Effector memory CD4-positive, alpha-beta T cell (primary cell): ENCODE data around the gene NAALADL2.
"Not testable (repeated sequence)": the region's sequence is repeated elsewhere in the genome, so short reads cannot be mapped to it uniquely, and the experiment has no call there.

Experiments
- DNase-seq, 3 donors: peaks; one replicate each; pipeline ENCODE4 v3.0.0-alpha.2; 2020
- H3K27ac ChIP-seq: 2 replicates; pipeline ENCODE4 v1.7.0; 2013; ENCODE audit warnings: mild to moderate bottlenecking, low read length, moderate library complexity; ENCODE audit not compliant: insufficient read depth, poor library complexity, severe bottlenecking
- H3K27me3 ChIP-seq: replicated peaks from 2 replicates; pipeline ENCODE4 v1.7.0; 2013; ENCODE audit warnings: mild to moderate bottlenecking, low read length; ENCODE audit not compliant: insufficient read depth, control insufficient read depth, poor library complexity, severe bottlenecking
- H3K36me3 ChIP-seq: 2 replicates; pipeline ENCODE4 v1.7.0; 2013; ENCODE audit warnings: mild to moderate bottlenecking, low read length, moderate library complexity; ENCODE audit not compliant: control insufficient read depth, insufficient read depth
- H3K4me1 ChIP-seq: 2 replicates; pipeline ENCODE4 v1.7.0; 2013; ENCODE audit warnings: low read length, mild to moderate bottlenecking; ENCODE audit not compliant: control insufficient read depth, insufficient read depth, poor library complexity, severe bottlenecking
- H3K4me3 ChIP-seq: 2 replicates; pipeline ENCODE4 v1.7.0; 2013; ENCODE audit warnings: low read length, low read depth, mild to moderate bottlenecking; ENCODE audit not compliant: insufficient read depth, poor library complexity, severe bottlenecking
- H3K9me3 ChIP-seq: 2 replicates; pipeline ENCODE4 v1.7.0; 2013; ENCODE audit warnings: mild to moderate bottlenecking, low read length, moderate library complexity; ENCODE audit not compliant: control insufficient read depth

NAALADL2 gene

GRCh38 chr3:175422744-175423143 is 563.6 kb downstream of the NAALADL2 start:
- no peak overlapping the region for H3K27ac ChIP-seq
- no peaks in the 10 kb centered on the region for H3K9me3 ChIP-seq
- no peak for DNase-seq
- no peaks in the 10 kb centered on the region for H3K27me3 ChIP-seq
- no peaks in the 10 kb centered on the region for H3K36me3 ChIP-seq
- no peaks in the 10 kb centered on the region for H3K4me1 ChIP-seq
- H3K4me3 ChIP-seq: no peak overlapping the region

- not testable (repeated sequence) for H3K9me3 ChIP-seq, H3K36me3 ChIP-seq, H3K27ac ChIP-seq, H3K4me3 ChIP-seq, H3K27me3 ChIP-seq, DNase-seq, H3K4me1 ChIP-seq
Observed at GRCh38 chr3:175423848-175424247, 564.7 kb downstream of the NAALADL2 start.

GRCh38 chr3:175426805-175427204 is 567.7 kb downstream of the NAALADL2 start:
- Histone ChIP-seq H3K4me3 (no peak overlapping the region), H3K36me3 (no peaks in the 10 kb centered on the region), H3K27ac (no peak overlapping the region), H3K27me3 (no peaks in the 10 kb centered on the region), H3K9me3 (no peaks in the 10 kb centered on the region), H3K4me1 (no peaks in the 10 kb centered on the region)
- DNase-seq: no peak

GRCh38 chr3:175428466-175428865 is 569.3 kb downstream of the NAALADL2 start:
- no peak overlapping the region for H3K27ac ChIP-seq
- DNase-seq: no peak
- no peak overlapping the region for H3K4me3 ChIP-seq
- no peaks in the 10 kb centered on the region for H3K27me3 ChIP-seq
- no peaks in the 10 kb centered on the region for H3K9me3 ChIP-seq
- H3K36me3 ChIP-seq: no peaks in the 10 kb centered on the region
- no peaks in the 10 kb centered on the region for H3K4me1 ChIP-seq

- Histone ChIP-seq H3K4me1 (no peaks in the 10 kb centered on the region), H3K27ac (no peak overlapping the region), H3K27me3 (no peaks in the 10 kb centered on the region), H3K4me3 (no peak overlapping the region), H3K36me3 (no peaks in the 10 kb centered on the region), H3K9me3 (no peaks in the 10 kb centered on the region)
- no peak for DNase-seq
Observed at GRCh38 chr3:175430983-175431773, 572.0 kb downstream of the NAALADL2 start.

- no peak for DNase-seq
- no peak overlapping the region for H3K27ac ChIP-seq
- no peaks in the 10 kb centered on the region for H3K27me3 ChIP-seq
- H3K4me1 ChIP-seq: no peaks in the 10 kb centered on the region
- no peak overlapping the region for H3K4me3 ChIP-seq
- H3K9me3 ChIP-seq: no peaks in the 10 kb centered on the region
- no peaks in the 10 kb centered on the region for H3K36me3 ChIP-seq
Observed at GRCh38 chr3:175432376-175433025, 573.4 kb downstream of the NAALADL2 start.

- Histone ChIP-seq H3K27ac (no peak overlapping the region), H3K36me3 (no peaks in the 10 kb centered on the region), H3K27me3 (no peaks in the 10 kb centered on the region), H3K9me3 (no peaks in the 10 kb centered on the region), H3K4me3 (no peak overlapping the region), H3K4me1 (no peaks in the 10 kb centered on the region)
- no peak for DNase-seq
Observed at GRCh38 chr3:175433026-175433674, 574.0 kb downstream of the NAALADL2 start.

GRCh38 chr3:175434561-175434960 is 575.4 kb downstream of the NAALADL2 start:
- H3K36me3 ChIP-seq: no peaks in the 10 kb centered on the region
- no peak overlapping the region for H3K27ac ChIP-seq
- no peaks in the 10 kb centered on the region for H3K9me3 ChIP-seq
- DNase-seq: no peak
- no peak overlapping the region for H3K4me3 ChIP-seq
- H3K4me1 ChIP-seq: no peaks in the 10 kb centered on the region
- H3K27me3 ChIP-seq: no peaks in the 10 kb centered on the region

GRCh38 chr3:175443682-175444081 is 584.5 kb downstream of the NAALADL2 start:
- Histone ChIP-seq H3K36me3 (no peaks in the 10 kb centered on the region), H3K9me3 (no peaks in the 10 kb centered on the region), H3K27ac (no peak overlapping the region), H3K27me3 (no peaks in the 10 kb centered on the region), H3K4me1 (no peaks in the 10 kb centered on the region), H3K4me3 (no peak overlapping the region)
- no peak for DNase-seq

GRCh38 chr3:175445741-175446140 is 586.6 kb downstream of the NAALADL2 start:
- Histone ChIP-seq H3K27ac (no peak overlapping the region), H3K4me3 (no peak overlapping the region), H3K4me1 (no peaks in the 10 kb centered on the region), H3K27me3 (no peaks in the 10 kb centered on the region), H3K9me3 (no peaks in the 10 kb centered on the region), H3K36me3 (no peaks in the 10 kb centered on the region)
- no peak for DNase-seq
